Activated B cell treated with CpG ODN at 0.5 μM for 24 hours (primary cell): Measurements from ENCODE around the gene CD81. TPM values are rescaled to one million over a fixed set of nuclear protein-coding genes. Genes with fewer than 3 reads are reported as not detected.
"Not testable (repeated sequence)": the region's sequence is repeated elsewhere in the genome, so short reads cannot be mapped to it uniquely, and the experiment has no call there.

Source experiments
- ATAC-seq: fragments of 200-7000 bp; cut with Tn5 transposase; one replicate; pipeline ENCODE4 v1.10.0; 2021; ENCODE audit warnings: low read depth, mild to moderate bottlenecking, moderate library complexity
- CTCF ChIA-PET: fragments of 350-600 bp; sonication (Branson Sonifier 250); formaldehyde crosslinking; loops from one replicate; lab custom pipeline; 2021; ENCODE audit warnings: antibody characterized with exemption; lab: Charles Lee
- POLR2A ChIA-PET: fragments of 350-600 bp; sonication (Branson Sonifier 250); formaldehyde crosslinking; loops from one replicate; lab custom pipeline; 2021; ENCODE audit warnings: antibody characterized with exemption; lab: Charles Lee
- DNase-seq: peaks from one replicate; pipeline ENCODE4 v3.0.0; 2022
- H3K27ac Mint-ChIP-seq: one replicate; pipeline ENCODE4 v1.8.0; 2020; ENCODE audit warnings: mixed read lengths
- H3K27me3 Mint-ChIP-seq: one replicate; pipeline ENCODE4 v1.8.0; 2021; ENCODE audit warnings: mixed read lengths
- H3K36me3 Mint-ChIP-seq: one replicate; pipeline ENCODE4 v1.8.0; 2021; ENCODE audit warnings: low read depth, mixed read lengths
- H3K4me1 Mint-ChIP-seq: one replicate; pipeline ENCODE4 v1.8.0; 2021; ENCODE audit warnings: mixed read lengths
- H3K4me3 Mint-ChIP-seq: one replicate; pipeline ENCODE4 v1.8.0; 2020; ENCODE audit warnings: mild to moderate bottlenecking, mixed read lengths
- H3K9me3 Mint-ChIP-seq: one replicate; pipeline ENCODE4 v1.8.0; 2020; ENCODE audit warnings: mixed read lengths
- intact Hi-C: fragments of 100-400 bp; cut with micrococcal nuclease; formaldehyde crosslinking; loops from one replicate; pipeline ENCODE4 v1.15.1; 2024
- total RNA-seq: library from RNA; stranded (reverse); gene quantifications from 2 replicates; pipeline ENCODE4 v1.2.3, GENCODE V29; 2022
- TF ChIP-seq, protein P1 (sequence below): fragments of 200-600 bp; IDR thresholded peaks from one replicate; pipeline ENCODE4 v1.8.0; 2022; ENCODE audit warnings: antibody characterized with exemption, mild to moderate bottlenecking

Gene CD81
- total RNA-seq, 1 donor from 2014 or later, result 132 TPM

DNA sequence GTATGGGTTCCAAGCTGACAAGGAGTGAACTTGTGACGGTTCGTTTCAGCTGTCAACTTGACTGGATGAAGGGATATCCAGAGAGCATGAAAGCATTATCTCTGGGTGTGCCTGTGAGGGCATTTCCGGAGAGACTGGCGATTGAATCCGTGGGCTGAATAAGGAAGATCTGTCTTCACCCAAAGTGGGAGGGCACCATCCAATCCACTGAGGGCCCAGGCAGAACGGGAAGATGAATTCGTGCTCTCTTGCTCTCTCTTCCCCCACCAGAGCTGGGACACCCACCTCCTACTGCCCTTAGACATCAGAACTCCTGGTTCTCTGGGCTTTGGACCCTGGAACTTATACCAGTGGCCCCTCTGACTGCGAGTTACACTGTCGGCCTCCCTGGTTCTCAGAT lies 15.5 kb upstream of the CD81 start:
- no peak overlapping the region for H3K4me3 Mint-ChIP-seq
- DNase-seq (no peak), ATAC-seq (no peak)
- POLR2A ChIA-PET, result no interaction called here
- no peaks in the 10 kb centered on the region for H3K36me3 Mint-ChIP-seq
- TF ChIP-seq, protein P1, sequence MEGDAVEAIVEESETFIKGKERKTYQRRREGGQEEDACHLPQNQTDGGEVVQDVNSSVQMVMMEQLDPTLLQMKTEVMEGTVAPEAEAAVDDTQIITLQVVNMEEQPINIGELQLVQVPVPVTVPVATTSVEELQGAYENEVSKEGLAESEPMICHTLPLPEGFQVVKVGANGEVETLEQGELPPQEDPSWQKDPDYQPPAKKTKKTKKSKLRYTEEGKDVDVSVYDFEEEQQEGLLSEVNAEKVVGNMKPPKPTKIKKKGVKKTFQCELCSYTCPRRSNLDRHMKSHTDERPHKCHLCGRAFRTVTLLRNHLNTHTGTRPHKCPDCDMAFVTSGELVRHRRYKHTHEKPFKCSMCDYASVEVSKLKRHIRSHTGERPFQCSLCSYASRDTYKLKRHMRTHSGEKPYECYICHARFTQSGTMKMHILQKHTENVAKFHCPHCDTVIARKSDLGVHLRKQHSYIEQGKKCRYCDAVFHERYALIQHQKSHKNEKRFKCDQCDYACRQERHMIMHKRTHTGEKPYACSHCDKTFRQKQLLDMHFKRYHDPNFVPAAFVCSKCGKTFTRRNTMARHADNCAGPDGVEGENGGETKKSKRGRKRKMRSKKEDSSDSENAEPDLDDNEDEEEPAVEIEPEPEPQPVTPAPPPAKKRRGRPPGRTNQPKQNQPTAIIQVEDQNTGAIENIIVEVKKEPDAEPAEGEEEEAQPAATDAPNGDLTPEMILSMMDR, result no peak
- CTCF ChIA-PET, result interaction anchor here (1.1 kb wide), 1 partner anchor 56 kb away, joined by 3 read pairs; no protein-coding TSS in a partner anchor
- H3K4me1 Mint-ChIP-seq, result peaks cover 12% of the 10 kb centered on the region
- no peaks in the 10 kb centered on the region for H3K27me3 Mint-ChIP-seq
- H3K9me3 Mint-ChIP-seq, result no peaks in the 10 kb centered on the region
- intact Hi-C loops, result no loop called here
- H3K27ac Mint-ChIP-seq, result no peak overlapping the region

GRCh38 chr11:2362414-2362813 lies 14.7 kb upstream of the CD81 start:
- Mint-ChIP-seq H3K4me3 (no peak overlapping the region), H3K4me1 (peaks cover 12% of the 10 kb centered on the region), H3K27me3 (no peaks in the 10 kb centered on the region), H3K9me3 (no peaks in the 10 kb centered on the region), H3K36me3 (no peaks in the 10 kb centered on the region), H3K27ac (no peak overlapping the region)
- intact Hi-C loops, result no loop called here
- POLR2A ChIA-PET, result interaction anchor here (0.5 kb wide), 1 partner anchor 244 kb away, joined by 3 read pairs; no protein-coding TSS in a partner anchor
- CTCF ChIA-PET, result no interaction called here
- TF ChIP-seq, protein P1, result no peak
- ATAC-seq (no peak), DNase-seq (no peak)

DNA sequence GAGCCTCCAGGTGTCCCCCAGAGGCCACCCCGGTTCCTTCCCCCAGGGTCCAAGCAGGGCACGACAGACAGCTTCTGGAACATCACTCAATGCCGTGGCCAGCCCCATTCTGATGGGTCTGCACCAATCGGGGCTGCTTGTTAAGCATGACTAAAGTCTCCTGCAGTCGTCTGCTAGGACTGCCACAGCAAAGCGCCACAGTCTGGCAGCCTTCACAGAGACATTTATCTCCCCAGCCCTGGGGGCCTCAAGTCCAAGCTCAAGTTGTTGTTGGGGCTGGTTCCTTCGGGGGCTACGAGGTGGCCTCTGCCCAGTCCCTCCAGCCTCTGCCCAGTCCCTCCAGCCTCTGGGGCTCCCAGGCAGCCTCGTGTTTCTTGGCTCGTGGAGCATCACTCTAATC lies 14.0 kb upstream of the CD81 start:
- H3K27ac Mint-ChIP-seq, result no peak overlapping the region
- ChIA-PET CTCF (no interaction called here), POLR2A (interaction anchor here (0.5 kb wide), 1 partner anchor 245 kb away, joined by 3 read pairs; no protein-coding TSS in a partner anchor)
- no peaks in the 10 kb centered on the region for H3K9me3 Mint-ChIP-seq
- ATAC-seq (no peak), DNase-seq (no peak)
- peaks cover 10% of the 10 kb centered on the region for H3K4me1 Mint-ChIP-seq
- H3K36me3 Mint-ChIP-seq, result no peaks in the 10 kb centered on the region
- TF ChIP-seq, protein P1, result no peak
- intact Hi-C loops, result no loop called here
- no peaks in the 10 kb centered on the region for H3K27me3 Mint-ChIP-seq
- no peak overlapping the region for H3K4me3 Mint-ChIP-seq

GRCh38 chr11:2363577-2364370 lies 13.3 kb upstream of the CD81 start:
- CTCF ChIA-PET, result no interaction called here
- H3K27me3 Mint-ChIP-seq, result no peaks in the 10 kb centered on the region
- H3K4me1 Mint-ChIP-seq, result peaks cover 7% of the 10 kb centered on the region
- TF ChIP-seq, protein P1, result no peak
- POLR2A ChIA-PET, result no interaction called here
- no peak for ATAC-seq
- DNase-seq, result no peak
- H3K9me3 Mint-ChIP-seq, result no peaks in the 10 kb centered on the region
- intact Hi-C loops, result no loop called here
- no peak overlapping the region for H3K27ac Mint-ChIP-seq
- H3K36me3 Mint-ChIP-seq, result no peaks in the 10 kb centered on the region
- H3K4me3 Mint-ChIP-seq, result no peak overlapping the region

GRCh38 chr11:2364386-2364785 lies 12.7 kb upstream of the CD81 start:
- POLR2A ChIA-PET, H3K4me1 Mint-ChIP-seq, CTCF ChIA-PET, H3K27ac Mint-ChIP-seq, H3K27me3 Mint-ChIP-seq, H3K4me3 Mint-ChIP-seq, H3K36me3 Mint-ChIP-seq, H3K9me3 Mint-ChIP-seq, ATAC-seq, intact Hi-C loops, DNase-seq: not testable (repeated sequence)
